Raji (cell line): Measurements from ENCODE around the gene KCNG1.

ENCODE experiments used
- POLR2A ChIP-seq: IDR thresholded peaks from 2 replicates; pipeline ENCODE4 v1.6.1; 2011; ENCODE audit warnings: low read depth, low read length, control low read depth; ENCODE audit not compliant: insufficient read depth

Gene KCNG1

GRCh38 chr20:51022803-51023616, at the start of gene KCNG1:
KCNG1 (minus strand) TSS chr20:51023107; CDS start chr20:51010338, 12,769 bp downstream.
- TF ChIP-seq POLR2A: no peak

- TF ChIP-seq POLR2A: no peak
Observed at GRCh38 chr20:51070621-51071020, 47.7 kb upstream of the KCNG1 start.

GRCh38 chr20:51067792-51068191, 44.9 kb upstream of the KCNG1 start:
- TF ChIP-seq POLR2A: no peak

- TF ChIP-seq POLR2A: no peak
Observed at GRCh38 chr20:51065615-51066014, 42.7 kb upstream of the KCNG1 start.

GRCh38 chr20:51064137-51064536, 41.2 kb upstream of the KCNG1 start:
- TF ChIP-seq POLR2A: no peak

GRCh38 chr20:51062065-51062464, 39.2 kb upstream of the KCNG1 start:
- TF ChIP-seq POLR2A: no peak

GRCh38 chr20:51061418-51062045, 38.6 kb upstream of the KCNG1 start:
- TF ChIP-seq POLR2A: no peak

- no peak for TF ChIP-seq POLR2A
Observed at GRCh38 chr20:51060301-51060700, 37.4 kb upstream of the KCNG1 start.

- TF ChIP-seq POLR2A: no peak
Observed at GRCh38 chr20:51059862-51060261, 37.0 kb upstream of the KCNG1 start.

- TF ChIP-seq POLR2A: no peak
Observed at GRCh38 chr20:51058017-51058416, 35.1 kb upstream of the KCNG1 start.

- TF ChIP-seq POLR2A: no peak
Observed at GRCh38 chr20:51054233-51054632, 31.3 kb upstream of the KCNG1 start.

GRCh38 chr20:51050531-51051075, 27.7 kb upstream of the KCNG1 start:
- TF ChIP-seq POLR2A: no peak

- no peak for TF ChIP-seq POLR2A
Observed at GRCh38 chr20:51046021-51046985, 23.4 kb upstream of the KCNG1 start.

- TF ChIP-seq POLR2A: no peak
Observed at GRCh38 chr20:51044796-51045195, 21.9 kb upstream of the KCNG1 start.

GRCh38 chr20:51043811-51044210, 20.9 kb upstream of the KCNG1 start:
- no peak for TF ChIP-seq POLR2A
